SH-SY5Y (cell line): Measurements from ENCODE around the gene F10.

Experiments used
- GATA2 ChIP-seq: IDR thresholded peaks from 2 replicates; pipeline ENCODE4 v1.6.1; 2011; ENCODE audit warnings: mild to moderate bottlenecking, low read depth, low read length
- GATA3 ChIP-seq: IDR thresholded peaks from 2 replicates; pipeline ENCODE4 v1.6.1; 2011; ENCODE audit warnings: low read depth, mild to moderate bottlenecking, low read length, moderate library complexity

DNA sequence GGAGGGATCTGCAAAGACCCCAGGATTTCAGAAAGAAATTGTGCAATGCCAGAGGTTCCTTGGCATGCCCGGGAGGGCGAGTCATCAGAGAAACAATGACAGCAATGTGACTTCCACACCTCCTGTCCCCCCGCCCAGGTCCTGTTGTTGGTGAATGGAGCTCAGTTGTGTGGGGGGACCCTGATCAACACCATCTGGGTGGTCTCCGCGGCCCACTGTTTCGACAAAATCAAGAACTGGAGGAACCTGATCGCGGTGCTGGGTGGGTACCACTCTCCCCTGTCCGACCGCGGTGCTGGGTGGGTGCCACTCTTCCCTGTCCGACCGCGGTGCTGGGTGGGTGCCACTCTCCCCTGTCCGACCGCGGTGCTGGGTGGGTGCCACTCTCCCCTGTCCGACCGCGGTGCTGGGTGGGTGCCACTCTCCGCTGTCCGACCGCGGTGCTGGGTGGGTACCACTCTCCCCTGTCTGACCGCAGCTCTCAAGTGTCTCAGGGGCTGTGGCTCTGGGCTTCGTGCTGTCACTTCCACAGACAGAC is 5.2 kb upstream of the F10 start:
- TF ChIP-seq GATA2 (no peak), GATA3 (no peak)
